GM04504 (cell line): ENCODE results near the gene SLC33A1.
"Not testable (repeated sequence)": the region's sequence is repeated elsewhere in the genome, so short reads cannot be mapped to it uniquely, and the experiment has no call there.

Experiments used
- DNase-seq: peaks from one replicate; pipeline ENCODE4 v3.0.0-alpha.2; 2012; ENCODE audit warnings: low read depth

Gene SLC33A1

DNA sequence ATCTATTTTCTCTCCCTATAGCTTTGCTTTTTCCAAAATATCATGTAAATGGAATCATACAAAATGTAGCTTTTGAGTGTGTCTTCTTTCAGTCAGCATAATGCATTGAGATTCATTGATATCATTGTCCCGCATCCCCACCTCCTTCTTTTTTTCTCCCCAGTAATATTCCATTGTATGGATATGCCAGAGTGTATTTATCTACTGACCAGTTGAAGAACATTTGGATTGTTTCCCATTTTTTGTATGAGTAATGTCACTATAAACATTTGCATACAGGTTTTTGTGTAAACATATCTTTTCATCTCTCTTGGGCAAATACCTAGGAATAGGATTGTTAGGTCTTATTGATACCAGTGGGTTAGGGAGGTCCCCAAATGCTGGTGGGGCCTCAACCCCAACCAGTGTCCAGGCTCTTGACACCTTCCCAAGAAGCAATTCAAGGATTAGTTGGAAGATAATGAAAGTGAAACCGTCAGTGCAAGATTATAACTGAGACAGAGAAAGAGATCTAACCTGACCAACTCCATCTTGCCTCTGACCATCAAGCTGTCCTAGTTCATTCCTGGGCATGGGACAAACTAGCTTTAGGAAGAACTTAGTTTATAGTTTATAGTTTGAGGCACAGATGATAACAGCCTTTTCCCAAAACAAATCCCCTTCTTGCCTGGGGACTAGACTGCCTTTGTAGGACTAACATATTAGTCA is 7.4 kb upstream of the SLC33A1 start:
- no peak for DNase-seq

DNA sequence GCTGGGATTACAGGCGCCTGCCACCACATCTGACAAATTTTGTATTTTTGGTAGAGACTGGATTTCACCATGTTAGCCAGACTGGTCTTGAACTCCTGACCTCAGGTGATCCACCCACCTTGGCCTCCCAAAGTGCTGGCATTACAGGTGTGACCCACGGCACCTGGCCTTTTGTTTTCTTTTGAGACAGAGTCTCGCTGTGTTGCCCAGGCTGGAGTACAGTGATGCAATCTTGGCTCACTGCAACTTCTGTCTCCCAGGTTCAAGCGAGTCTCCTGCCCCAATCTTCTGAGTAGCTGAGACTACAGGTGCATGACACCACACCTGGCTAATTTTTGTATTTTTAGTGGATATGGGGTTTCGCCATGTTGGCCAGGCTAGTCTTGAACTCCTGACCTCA is 6.2 kb upstream of the SLC33A1 start:
- not testable (repeated sequence) for DNase-seq

DNA sequence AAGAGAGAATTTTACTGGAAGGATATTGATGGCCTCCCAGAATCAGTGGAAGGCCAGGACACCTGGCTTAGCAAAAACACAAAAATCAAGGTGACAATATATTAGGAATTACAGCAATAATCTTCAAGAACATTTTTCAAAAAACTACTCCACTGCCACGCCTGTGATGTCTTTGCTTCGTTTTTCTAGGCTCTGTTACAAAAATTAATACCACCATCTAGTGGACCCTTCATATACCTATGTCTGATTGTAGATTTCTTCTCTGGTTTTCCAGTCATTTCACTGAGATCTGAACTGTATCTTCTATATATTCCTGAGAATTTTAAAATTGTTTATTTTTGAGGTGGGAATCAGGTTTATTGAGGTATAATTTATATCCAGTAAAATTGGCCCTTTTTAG is 5.6 kb upstream of the SLC33A1 start:
- DNase-seq = no peak

DNA sequence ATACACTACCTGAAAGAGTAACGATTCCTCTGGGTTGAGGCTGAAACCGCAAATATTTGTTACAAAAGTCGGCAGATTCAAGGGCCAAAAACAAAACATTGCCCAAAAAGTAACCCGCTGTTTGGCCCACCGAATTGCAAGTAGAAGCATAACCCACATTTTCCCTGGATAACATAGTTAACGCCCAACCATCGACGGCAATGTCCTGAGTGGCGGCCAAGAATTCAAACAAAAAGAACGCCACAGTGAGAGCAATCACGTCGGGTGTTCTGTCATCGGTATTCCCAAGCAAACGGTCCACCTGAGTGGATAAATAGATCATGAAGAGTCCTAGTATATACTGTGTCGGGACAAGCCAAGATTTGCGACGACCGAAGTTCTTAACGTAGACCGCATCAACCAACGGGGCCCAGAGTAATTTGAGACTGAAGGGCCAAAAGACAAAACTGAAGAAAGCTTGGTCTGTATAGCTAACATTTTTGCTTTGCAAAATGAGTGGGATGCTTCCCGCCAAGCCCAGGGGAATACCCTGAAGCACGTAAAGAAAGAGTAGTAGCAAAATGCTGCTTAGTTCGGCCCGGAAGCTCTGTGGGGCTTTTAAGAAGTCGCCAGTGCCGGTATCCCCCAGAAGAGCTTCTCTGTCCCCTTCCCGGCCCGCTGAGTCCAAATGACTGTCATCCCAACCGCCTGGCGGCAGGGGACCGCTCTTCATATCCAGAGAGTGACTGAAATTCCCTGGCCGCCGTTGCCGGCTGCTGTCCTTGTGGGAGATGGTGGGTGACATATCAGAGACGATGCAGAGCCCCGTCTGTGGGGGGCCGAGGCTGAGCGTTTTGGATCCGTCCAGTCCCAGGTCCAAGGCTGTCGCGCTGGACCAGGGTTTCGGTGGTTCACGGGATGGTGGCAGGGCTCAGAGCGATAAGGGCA is 750 bp downstream of the SLC33A1 start:
- DNase-seq = no peak

DNA sequence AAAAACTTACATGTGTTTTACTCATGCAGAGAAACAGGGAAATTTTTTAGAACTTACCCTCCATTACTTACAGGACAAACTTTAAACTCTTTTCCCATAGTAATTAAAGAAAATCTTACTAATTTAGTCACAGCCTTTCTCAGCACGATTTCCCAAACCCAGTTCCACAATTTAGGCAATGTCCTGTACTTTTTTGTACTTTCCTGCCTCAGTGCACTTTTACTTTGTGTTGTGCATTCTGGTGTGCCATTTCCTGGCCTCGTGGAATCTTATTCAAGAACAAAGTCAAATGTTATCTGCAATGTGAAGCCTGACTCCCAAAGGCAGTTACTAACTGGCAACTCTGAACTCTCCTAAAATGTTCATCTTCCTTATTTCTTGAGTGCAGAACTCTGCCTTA is 1.9 kb downstream of the SLC33A1 start:
- DNase-seq = no peak

DNA sequence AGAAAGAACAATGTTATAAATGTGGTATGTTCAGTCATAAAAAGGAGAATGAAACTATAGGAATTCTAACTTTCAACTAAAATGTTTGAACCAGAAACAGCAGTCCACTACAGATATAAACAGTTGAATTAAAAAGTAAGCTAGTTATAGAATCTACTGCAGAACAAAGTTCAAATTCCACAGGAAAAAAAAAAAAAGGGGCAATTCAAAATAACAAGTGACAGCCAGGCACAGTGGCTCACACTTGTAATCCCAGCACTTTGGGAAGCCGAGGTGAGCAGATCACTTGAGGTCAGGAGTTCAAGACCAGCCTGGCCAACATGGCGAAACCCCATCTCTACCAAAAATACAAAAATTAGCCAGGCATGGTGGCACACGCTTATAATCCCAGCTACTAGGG is 4.8 kb downstream of the SLC33A1 start:
- not testable (repeated sequence) for DNase-seq

DNA sequence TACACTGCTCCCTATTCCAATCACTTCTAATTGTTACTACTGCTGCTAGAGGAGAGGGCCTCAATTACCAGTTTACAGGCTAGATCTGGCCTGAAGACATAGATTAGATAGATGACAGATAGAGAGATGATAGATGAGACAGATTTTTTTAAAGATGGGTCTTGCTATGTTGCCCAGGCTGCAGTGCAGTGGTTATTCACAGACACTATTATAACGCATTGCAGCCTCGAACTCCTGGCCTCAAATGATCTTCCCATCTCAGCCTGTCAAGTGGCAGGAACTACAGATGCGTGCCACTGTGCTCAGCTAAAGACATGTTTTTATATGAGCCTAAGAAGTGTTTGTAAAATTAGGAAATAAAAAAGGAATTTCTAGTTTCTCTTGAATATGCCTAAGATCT is 6.2 kb downstream of the SLC33A1 start:
- no peak for DNase-seq

DNA sequence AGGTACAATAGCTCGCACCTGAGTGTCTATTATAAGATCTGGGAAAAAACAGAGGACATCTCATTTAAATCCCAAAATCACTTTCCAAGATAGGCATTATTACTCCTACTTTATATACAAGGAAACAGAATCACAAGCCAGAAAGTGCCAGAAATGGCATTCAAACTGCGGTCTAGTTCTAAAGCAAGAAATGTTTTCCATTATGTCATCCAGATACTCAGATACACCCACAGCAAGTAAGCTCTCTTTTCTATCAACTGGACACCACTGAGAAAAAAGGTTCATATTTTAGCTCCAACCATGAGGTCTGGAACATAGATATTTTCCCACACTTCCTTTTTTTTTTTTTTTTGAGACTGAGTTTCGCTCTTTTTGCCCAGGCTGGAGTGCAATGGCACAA is 8.1 kb downstream of the SLC33A1 start:
- no peak for DNase-seq

DNA sequence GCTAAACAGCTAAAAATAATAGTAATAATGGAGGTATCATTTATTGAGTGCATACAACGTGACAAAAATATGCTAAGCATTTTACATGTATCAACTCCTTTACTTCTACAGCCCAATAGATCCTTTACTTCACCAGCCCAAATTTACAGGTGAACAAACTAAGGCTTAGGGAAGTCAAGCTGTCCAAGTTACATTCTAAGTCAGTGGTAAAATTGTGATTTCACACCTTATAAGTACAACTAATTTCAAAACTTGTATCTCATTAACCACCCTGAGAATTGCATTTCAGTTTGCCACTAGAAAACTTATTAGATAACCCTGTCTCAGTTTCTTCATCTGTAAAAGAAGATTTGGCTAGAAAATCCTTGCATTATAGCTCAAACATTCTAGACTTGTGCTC is 10.7 kb downstream of the SLC33A1 start:
- no peak for DNase-seq

DNA sequence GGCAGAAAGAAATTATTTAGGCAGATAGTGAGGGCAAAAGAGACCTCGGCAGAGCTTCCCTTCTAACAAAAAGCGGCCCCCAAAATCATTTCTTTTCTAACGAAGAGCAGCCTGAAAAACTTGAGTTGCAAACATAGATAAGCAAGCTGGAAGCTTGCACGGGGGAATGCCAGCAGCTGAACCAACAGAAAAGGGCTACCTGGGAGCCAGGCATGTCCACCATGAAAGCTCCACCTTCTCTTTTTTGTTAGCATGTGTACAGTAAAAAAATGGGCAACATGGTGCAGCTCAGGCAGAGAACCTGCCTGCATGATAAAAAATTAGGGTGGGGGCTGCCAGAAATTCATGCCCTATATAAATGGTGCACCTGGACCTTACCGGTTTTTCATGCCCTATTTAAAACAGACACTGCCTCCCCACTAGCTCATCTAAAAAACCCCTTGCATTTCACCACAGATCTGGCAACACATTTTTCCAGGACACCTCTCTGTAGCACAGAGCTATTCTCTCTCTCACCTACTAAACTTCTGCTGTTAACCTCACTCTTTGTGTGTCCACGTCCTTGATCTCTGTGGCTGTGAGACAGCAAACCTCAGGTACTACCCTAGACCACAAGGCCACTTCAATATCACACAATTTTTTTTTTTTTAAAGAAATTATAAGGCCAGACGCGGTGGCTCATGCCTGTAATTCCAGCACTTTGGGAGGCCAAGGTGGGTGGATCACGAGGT is 18.7 kb downstream of the SLC33A1 start:
- DNase-seq = no peak

DNA sequence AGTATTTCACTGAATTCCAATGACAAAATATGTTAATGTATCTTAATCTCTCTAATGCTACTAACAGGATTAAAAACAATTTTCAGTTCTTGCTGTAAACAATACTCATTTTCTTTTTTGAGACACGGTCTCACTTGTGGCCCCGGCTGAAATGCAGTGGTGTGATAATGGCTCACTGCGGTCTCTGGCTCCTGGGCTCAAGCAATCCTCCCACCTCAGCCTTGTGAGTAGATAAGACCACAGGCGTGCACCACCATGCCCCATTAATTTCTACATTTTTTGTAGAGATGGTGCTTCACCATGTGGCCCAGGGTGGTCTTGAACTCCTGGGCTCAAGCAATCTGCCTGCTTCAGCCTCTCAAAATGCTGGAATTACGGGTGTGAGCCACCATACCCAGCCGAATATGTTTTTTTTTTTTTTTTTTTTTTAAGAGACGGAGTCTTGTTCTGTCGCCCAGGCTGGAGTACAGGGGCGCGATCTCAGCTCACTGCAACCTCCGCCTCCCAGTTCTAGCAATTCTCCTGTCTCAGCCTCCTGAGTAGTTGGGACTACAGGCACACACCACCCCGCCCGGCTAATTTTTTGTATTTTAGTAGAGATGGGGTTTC is 25.6 kb downstream of the SLC33A1 start:
- not testable (repeated sequence) for DNase-seq

DNA sequence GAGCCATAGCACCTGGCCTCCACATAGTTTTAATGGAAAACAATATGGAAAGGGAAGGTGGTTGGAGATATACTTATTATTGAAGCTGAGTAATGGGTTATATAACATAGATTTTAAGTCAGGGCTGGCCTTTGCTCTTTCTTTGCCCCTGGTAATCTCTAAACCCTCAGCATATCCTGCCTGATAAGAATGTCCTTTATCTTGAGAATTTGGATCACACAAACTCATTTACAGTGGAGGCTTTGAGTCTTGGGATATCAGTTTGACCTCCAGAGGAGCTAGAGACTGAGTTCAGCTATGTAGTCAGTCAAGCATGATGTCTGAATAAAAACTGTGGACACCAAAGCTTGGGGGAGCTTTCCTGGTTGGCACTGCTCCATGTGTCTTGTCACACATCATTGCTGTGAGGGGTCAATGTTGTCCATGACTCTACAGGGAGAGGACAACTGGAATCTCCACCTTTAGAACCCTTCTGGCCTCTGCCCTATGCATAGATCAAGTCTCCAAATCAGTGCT is 39.1 kb downstream of the SLC33A1 start:
- DNase-seq = no peak

DNA sequence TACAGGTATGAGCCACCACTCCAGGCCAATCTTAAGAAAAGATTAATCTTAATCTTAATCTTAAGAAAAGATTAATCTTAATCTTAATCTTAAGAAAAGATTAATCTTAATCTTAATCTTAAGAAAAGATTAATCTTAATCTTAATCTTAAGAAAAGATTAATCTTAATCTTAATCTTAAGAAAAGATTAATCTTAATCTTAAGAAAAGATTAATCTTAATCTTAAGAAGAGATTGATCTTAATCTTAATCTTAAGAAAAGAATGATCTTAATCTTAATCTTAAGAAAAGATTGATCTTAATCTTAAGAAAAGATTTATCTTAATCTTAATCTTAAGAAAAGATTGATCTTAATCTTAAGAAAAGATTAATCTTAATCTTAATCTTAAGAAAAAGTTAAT is 41.0 kb downstream of the SLC33A1 start:
- not testable (repeated sequence) for DNase-seq

DNA sequence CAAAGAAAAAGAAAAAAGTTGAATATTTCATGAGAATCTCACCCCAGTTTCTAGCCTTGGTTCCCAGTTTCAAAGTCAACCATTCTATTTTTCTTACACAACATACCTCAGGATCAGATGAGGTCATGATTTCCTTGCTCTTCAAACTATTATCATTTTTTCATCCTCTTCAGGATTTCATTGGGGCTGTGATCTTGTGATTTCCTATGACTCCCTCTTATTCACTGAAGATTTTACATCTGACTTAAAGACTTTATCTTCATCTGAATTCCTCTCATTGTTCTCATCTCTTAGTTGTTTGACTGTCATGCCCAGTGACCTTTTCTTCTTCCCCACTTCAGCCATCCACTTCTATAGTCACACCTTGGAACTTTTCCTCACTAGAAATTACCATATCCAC is 45.0 kb downstream of the SLC33A1 start:
- no peak for DNase-seq

DNA sequence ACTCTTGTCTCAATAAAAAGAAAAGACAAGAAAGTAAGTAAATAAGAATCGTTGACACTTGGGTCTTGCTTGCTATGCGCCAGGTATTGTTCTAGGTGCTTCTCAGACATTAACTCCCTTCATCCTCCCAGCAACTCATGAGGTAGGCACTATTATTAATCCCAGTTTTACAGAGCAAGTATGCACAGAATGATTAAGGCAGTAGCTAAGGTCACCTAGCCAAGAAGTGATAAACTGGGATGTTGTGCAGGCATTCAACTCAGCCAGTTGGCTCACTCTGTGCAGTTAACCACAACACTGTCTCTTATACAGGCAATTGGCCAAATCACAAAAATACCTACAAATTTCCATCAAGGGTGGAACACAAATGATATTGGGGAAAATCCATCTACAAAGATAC is 46.4 kb downstream of the SLC33A1 start:
- DNase-seq = no peak

DNA sequence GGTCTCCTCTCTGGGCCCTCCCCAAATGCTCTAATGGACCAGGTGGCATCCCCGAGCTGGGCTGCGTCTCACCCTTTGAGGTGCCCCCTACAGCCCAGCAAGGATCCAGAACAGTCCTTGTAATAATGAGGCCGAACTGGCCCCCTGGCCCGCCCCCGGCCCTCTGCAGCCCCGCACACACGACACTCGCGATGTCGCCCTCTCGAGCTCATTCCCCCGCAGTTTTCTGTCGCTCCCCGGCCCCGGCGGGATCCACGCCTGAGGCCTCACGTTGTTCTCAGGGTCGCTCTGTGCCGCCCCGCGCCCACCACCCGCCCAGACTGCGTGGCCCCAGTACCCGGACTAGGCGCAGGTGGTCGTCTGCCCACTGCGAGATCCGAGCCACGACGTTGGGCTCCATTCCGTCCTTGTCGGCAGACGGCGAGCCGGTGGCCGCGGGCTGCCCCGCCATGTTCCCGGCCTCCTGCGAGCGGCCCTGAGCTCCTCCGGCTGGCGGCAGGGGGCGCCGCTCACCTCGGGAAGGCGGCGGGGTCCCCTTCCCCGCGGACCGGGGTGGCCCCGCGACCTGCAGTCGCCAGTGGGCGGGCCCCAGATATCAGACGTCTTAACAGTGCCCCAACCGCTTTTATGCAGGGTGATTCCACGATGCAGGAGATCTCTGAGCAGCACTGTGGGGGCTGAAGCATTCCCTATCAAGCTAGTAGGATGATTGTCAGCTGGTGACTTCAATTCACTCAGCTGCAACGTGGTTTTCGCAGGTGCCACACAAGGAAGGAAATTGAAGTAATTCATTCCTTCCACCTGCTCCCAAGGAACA is 48.2 kb downstream of the SLC33A1 start, which contains the start of gene C3orf33:
Gene C3orf33 (minus strand): TSS at position 477 of the 817 bp plus-strand sequence. CDS start 26 bp downstream, at position 451.
- DNase-seq = no peak

DNA sequence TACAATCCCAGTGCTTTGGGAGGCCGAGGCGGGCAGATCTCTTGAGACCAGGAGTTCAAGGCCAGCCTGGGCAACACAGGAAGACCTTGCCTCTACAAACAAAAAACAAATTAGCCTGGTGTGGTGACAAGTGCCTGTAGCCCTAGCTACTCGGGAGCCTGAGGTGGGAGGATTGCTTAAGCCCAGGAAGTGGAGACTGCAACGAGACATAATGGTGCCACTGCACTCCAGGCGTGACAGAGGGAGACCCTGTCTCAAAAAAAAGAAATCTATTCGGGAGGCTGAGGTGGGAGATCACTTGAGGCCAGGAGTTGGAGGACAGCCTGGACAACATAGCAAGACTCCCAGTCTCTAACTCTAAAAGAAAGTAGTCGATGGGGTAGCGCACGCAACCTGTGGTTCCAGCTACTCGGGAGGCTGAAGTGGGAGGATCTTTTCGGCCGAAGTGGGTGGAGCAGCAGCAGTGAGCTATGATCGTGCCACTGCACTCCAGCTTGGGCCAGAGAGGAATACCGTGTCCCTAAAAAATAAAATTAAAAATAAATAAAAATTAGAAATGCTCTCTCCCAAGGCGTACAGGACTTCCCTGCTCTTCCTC is 48.9 kb downstream of the SLC33A1 start:
- no peak for DNase-seq

DNA sequence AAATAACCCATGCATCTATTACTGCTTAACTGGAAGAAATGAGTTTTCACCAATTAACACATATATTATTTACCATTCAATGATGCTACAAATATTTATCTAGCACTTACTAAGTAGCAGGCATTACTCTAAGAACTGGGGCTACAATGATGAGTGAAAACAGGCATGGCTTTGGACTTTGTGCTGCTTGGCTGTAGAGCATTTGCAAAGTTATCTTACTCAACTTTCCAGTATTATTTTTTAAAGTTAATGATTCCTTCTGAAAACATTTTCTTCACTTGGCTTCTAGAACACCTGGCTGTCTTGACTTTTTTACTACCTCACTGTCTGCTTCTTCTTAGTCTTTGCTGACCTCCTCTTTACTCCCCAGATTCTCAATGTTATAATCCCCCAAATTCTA is 49.9 kb downstream of the SLC33A1 start:
- no peak for DNase-seq

DNA sequence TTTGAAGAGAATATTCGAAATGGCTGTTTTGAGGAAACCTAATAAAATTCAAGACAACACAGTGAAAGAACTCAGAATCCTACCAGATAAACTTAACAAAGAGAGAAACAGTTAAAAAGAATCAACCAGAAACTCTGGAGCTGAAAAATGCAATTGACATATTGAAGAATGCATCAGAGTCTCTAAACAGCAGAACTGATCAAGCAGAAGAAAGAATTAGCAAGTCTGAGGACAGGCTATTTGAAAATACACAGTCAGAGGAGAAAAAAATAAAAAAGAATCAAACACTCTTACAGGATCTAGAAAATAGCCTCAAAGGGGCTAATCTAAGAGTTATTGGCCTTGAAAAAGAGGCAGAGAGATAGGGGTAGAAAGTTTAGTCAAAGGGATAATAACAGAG is 61.7 kb downstream of the SLC33A1 start:
- no peak for DNase-seq

DNA sequence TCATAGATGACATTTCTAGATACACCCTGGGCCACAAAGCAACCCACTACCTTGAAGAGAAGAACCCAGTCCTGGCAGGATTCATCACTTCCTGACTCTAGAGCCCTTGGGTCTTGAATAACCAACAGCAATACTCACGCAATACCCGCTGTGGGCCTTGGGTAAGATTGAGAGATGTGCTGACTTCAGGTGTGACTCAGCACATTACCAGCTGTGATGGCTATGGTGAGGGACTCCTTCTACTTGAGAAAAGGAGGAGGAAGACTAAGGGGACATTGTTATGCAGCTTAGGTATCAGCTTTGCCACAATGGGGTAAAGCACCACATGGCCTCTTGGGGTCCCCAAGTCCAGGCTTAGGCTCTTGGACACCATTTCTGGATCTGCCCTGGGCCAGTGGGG is 63.0 kb downstream of the SLC33A1 start:
- no peak for DNase-seq
